GM10248 (cell line): ENCODE measurements around the gene CNOT11.

Experiments
- CTCF ChIA-PET: fragments of 300-600 bp; sonication (Branson Sonifier 250); formaldehyde crosslinking; extraction: SDS; loops from one replicate; lab custom pipeline; 2021; ENCODE audit warnings: antibody characterized with exemption; lab: Yijun Ruan, JAX
- POLR2A ChIA-PET: fragments of 350-650 bp; sonication (Branson Sonifier 250); formaldehyde crosslinking; extraction: SDS; loops from one replicate; lab custom pipeline; 2020; ENCODE audit warnings: antibody characterized with exemption; lab: Yijun Ruan, JAX
- DNase-seq: peaks from one replicate; pipeline ENCODE4 v3.0.0; 2012; ENCODE audit errors: extremely low spot score
- TF ChIP-seq, protein P1 (sequence below): IDR thresholded peaks from 2 replicates; pipeline ENCODE4 v1.5.1; 2012; ENCODE audit warnings: mild to moderate bottlenecking, low read depth; ENCODE audit errors: extremely low read depth, missing control alignments, control extremely low read depth

CNOT11 gene

DNA sequence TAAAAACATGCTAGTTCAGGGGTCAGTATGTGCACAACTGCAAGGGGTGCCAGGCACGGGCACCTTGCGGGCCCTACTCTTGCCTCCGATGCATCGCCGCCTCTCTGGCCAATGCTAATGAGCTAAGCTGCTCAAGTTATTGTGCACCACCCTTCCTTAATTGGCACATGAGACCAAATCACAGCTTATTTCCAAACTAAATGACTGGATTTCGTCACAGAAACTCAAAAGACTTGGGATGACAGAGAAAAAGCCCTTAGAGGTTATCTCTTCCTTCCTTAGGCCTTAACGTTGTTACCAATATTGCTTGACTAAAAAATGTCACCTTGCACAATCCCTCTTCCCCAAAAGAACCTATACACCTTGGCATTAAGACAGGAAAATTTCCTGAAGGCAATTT, 48.1 kb downstream of the CNOT11 start:
- TF ChIP-seq, protein P1, sequence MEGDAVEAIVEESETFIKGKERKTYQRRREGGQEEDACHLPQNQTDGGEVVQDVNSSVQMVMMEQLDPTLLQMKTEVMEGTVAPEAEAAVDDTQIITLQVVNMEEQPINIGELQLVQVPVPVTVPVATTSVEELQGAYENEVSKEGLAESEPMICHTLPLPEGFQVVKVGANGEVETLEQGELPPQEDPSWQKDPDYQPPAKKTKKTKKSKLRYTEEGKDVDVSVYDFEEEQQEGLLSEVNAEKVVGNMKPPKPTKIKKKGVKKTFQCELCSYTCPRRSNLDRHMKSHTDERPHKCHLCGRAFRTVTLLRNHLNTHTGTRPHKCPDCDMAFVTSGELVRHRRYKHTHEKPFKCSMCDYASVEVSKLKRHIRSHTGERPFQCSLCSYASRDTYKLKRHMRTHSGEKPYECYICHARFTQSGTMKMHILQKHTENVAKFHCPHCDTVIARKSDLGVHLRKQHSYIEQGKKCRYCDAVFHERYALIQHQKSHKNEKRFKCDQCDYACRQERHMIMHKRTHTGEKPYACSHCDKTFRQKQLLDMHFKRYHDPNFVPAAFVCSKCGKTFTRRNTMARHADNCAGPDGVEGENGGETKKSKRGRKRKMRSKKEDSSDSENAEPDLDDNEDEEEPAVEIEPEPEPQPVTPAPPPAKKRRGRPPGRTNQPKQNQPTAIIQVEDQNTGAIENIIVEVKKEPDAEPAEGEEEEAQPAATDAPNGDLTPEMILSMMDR = no peak
- no peak for DNase-seq
- CTCF ChIA-PET = interaction anchor here (1.4 kb wide), 1 partner anchor 16 kb away, joined by 3 read pairs; no protein-coding TSS in a partner anchor
- POLR2A ChIA-PET = no interaction called here

DNA sequence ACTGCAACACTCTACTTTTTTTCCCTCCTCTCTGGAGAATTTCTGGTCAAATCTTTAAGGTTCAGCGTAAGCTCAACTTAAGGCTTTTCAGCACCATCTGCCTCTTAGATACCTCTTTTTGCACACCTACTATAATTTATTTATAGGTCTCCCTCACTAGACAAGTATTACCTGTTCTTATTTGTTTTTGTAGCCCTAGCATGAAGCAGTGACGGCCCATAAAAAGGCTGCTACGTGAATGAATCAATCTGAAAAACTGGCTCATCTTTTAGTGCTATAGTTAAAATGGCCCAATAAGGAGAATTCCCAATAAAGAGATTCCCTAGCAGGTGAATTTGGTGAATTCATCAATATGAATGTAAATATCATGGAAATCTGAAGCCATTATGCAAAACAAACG, 49.3 kb downstream of the CNOT11 start:
- POLR2A ChIA-PET = no interaction called here
- no peak for DNase-seq
- CTCF ChIA-PET = interaction anchor here (1.4 kb wide), 1 partner anchor 15 kb away, joined by 3 read pairs; no protein-coding TSS in a partner anchor
- TF ChIP-seq, protein P1 = no peak

DNA sequence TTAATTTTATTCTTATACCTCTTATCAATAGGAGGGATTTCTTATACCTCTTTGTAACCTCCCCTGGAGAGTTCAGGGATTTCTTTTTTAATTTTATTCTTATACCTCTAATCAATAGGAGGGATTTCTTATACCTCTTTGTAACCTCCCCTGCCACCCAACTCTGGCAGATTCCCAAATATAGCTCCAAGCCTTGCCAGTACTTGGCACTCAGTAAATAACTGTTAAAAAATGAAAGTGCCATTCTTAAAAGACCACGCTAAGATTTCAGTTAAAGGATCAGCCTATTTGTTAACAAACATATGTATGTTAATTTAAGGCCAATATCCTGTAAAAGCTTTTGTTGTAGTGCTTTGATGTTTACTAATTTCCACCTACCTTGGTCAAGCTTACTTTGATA, 51.0 kb downstream of the CNOT11 start:
- ChIA-PET CTCF (interaction anchor here (0.7 kb wide), 1 partner anchor 28 kb away, joined by 3 read pairs; no protein-coding TSS in a partner anchor), POLR2A (no interaction called here)
- DNase-seq = no peak
- TF ChIP-seq, protein P1 = no peak

DNA sequence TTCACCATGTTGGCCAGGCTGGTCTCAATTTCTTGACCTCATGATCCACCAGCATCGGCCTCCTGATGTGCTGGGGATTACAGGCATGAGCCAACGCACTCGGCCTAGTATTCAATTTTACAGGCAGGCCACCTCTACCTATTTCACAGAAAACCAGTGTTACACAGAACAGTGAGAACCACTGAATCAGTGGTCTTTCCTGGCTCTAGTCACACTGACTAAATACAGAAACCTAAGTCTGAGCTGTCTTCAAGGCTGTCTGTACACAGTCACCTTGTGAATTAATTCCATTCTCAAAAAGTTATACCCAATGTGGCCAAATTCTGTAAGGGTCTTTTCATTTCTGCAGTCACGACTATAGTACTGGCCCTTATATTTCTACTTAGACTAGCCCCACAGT, 52.3 kb downstream of the CNOT11 start:
- ChIA-PET CTCF (no interaction called here), POLR2A (no interaction called here)
- DNase-seq = no peak
- TF ChIP-seq, protein P1 = no peak

DNA sequence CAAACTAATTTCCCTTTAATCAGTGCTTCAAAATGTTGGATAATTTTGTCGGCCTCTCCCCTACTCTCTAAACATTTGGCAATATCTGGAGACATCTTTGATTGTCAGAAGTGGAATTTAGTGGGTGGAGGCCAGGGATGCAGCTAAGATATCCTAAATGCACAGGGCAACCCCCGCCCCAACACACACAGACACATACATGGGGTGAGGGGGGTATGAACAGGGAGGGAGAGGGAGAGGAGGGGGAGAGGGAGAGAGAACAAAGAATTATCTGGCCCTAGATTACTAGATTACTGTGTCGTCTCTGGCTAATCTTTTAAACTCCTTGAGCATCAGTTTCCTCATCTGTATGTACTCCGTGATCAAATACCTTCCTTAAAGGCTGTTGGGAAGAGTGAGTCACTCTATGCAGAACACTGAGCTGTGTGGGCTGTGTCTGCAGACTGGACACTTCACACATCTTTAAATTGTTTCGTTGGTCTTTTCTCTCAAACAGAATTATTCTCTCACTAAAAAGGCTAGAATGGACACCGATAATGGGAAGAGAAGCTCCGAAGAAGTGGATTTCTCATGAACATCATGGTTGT, 52.9 kb downstream of the CNOT11 start:
- no peak for DNase-seq
- TF ChIP-seq, protein P1 = no peak
- POLR2A ChIA-PET = no interaction called here
- CTCF ChIA-PET = interaction anchor here (1.1 kb wide), 1 partner anchor 269 kb away, joined by 3 read pairs; no protein-coding TSS in a partner anchor

DNA sequence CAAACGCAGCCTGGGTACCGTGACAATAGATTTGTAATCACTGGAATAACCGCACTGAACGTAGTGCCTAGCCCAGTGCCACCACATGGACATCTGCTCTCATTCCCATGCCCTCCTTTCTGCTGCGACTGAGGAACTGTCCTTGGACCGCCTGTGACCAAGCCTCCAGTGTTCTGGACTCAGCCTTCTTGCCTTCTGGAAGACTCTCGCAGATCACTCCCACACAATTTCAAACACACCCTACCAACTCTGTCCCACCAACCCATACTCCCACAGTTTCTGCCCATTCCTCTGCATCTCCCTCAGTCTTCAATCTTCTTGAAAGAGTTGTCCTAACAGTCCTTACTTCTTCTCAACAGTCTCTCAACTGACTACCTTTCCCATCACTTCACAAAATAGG, 53.7 kb downstream of the CNOT11 start:
- ChIA-PET CTCF (interaction anchor here (1.1 kb wide), 1 partner anchor 270 kb away, joined by 3 read pairs; no protein-coding TSS in a partner anchor), POLR2A (no interaction called here)
- DNase-seq = no peak
- TF ChIP-seq, protein P1 = no peak

DNA sequence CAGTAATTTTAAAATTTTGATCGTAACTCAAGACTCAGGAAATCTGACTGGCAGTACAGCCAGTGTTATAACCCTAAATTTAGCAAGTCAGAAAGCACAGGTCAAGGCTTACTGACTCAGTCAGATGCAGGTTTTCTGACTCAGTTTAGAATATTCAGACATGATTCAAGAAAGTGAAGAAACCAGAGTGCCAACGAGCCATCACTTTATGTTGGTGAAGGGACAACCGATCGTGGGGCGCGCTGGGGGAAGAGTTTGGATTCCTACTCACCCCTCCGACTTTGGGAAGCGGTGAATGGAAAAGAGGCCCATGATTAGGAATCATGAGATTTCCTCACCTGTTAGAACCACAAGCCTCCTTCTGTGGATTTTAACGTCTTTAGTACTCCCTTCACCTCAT, 54.8 kb downstream of the CNOT11 start:
- ChIA-PET CTCF (no interaction called here), POLR2A (no interaction called here)
- DNase-seq = no peak
- TF ChIP-seq, protein P1 = no peak
